Measurements from ENCODE around the gene TMED1. TPM values are rescaled to one million over a fixed set of nuclear protein-coding genes. Genes with fewer than 3 reads are reported as not detected.

TMED1 gene
- total RNA-seq, 2 donors from 2014 or later, result 15.2 to 24.1 TPM

DNA sequence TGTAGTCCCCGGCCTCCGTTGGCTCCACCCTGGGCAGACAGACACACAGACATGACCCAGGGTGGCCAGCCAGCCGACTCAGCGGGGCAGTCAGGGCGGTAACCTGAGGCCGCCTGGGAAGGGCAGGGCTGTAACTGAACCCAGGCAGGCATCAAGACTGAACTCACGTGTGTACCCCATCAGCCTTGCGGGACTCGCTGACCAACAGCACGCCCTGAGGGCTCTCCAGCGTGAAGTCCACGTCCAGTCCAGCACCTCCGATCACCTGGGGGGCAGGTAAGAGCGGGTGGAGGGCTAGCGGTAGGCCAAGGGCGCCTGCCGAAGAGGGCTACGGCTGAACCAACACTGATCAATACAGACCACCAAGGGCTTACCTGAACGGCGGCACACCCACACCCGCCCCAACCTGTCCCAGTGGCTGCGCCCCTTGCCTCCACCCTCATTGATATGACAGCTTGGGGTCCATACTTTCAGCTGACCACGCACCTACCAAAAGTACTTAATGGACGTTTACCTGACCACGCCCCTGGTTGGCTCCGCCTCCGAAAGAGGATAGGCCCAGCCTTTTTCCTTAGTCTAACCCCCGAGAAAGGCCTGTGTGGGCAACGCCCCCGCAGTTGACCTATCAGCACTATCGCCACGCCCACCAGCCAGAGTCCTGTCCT lies 791 bp downstream of the TMED1 start:
- DNase-seq (ENCODE audit: low spot score) (no peak), ATAC-seq (no peak)
- H3K4me1 Mint-ChIP-seq (ENCODE audit: low read depth in 2 of 2), result peaks cover 18 to 19% of the 10 kb centered on the region in 2 donors
- H3K27ac Mint-ChIP-seq, result peak overlapping the region; percentile 98 to 99
- no peaks in the 10 kb centered on the region for H3K27me3 Mint-ChIP-seq
- H3K9me3 Mint-ChIP-seq, result peaks cover 4% of the 10 kb centered on the region
- peaks cover 5% of the 10 kb centered on the region for H3K36me3 Mint-ChIP-seq
- H3K4me3 Mint-ChIP-seq, result peak overlapping the region; percentile 93

DNA sequence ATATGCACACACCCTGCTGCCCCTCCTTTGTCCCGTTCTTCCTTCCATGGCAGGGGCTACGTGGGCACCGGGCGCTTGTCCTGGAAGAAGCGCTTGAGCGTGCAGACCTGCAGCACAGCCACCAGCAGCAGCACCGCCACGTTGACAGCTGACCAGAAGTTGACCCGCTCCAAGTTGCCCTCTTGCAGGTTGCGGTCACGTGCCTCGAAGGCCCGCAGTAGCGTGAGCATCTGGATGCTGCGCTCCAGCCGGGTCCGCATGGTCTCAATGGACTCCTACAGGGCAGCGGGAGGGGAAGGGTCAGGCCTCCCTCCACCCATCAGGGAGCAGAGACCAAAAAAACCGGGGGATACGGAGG lies 3.1 kb downstream of the TMED1 start:
- H3K36me3 Mint-ChIP-seq, result peaks cover 5% of the 10 kb centered on the region

DNA sequence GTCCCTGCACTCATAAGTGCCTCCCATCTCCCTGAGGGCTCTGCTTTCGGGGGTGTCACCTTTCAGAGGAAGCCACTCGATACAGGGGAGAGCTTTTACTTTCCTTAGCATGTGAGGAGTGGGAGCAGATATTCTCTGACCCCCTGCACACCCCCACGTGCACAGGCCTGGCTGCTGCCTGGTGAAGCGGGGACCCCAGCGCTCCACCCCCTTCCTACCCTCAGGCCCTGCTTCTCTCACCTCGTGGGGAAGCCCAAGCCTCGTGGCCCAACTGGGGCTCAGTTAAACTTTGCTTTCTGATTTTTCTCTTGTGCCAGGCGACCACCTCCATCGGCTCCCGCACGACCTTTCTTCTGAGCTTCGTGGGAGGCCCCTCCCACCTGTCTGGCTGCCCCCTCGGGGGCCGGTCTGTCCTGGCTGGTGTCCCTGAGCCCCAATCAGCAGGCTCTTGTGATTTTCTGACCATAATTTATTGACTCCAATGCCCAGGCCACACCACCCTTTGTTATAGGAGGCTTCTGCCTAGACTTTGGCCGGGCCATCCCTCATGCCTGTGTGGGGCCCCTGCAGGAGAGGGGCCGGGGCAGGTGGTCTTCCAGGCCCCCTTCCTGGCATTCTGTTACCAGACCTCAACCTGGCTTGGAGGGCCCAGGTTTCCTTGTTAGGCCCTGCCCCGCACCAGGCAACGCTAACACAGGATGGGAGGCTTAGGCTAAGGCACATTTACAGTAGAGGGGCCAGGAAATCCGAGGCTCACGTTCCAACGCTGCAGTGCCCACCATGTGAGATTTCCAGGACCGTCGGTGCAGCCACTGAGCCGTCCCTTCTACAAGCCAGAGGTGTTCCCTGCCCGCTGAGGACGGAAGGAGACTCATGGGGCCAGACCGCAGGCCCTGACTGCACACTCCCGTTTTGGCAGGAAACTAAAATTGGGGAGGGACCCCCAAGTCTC lies 3.7 kb downstream of the TMED1 start:
- Mint-ChIP-seq H3K4me1 (ENCODE audit: low read depth in 2 of 2) (peaks cover 18 to 19% of the 10 kb centered on the region in 2 donors), H3K27ac (peak overlapping the region in 1 of 2 donors; percentile 35), H3K36me3 (peaks cover 5% of the 10 kb centered on the region)

More for the DNA sequence above, 3.1 kb downstream of the TMED1 start:
- peaks cover 18 to 19% of the 10 kb centered on the region in 2 donors for H3K4me1 Mint-ChIP-seq (ENCODE audit: low read depth in 2 of 2)
- H3K27me3 Mint-ChIP-seq, result no peaks in the 10 kb centered on the region
- DNase-seq (ENCODE audit: low spot score), result no peak
- H3K27ac Mint-ChIP-seq, result peak overlapping the region in 1 of 2 donors; percentile 35
- H3K4me3 Mint-ChIP-seq, result no peak overlapping the region
- no peak for ATAC-seq
- peaks cover 4% of the 10 kb centered on the region for H3K9me3 Mint-ChIP-seq

DNA sequence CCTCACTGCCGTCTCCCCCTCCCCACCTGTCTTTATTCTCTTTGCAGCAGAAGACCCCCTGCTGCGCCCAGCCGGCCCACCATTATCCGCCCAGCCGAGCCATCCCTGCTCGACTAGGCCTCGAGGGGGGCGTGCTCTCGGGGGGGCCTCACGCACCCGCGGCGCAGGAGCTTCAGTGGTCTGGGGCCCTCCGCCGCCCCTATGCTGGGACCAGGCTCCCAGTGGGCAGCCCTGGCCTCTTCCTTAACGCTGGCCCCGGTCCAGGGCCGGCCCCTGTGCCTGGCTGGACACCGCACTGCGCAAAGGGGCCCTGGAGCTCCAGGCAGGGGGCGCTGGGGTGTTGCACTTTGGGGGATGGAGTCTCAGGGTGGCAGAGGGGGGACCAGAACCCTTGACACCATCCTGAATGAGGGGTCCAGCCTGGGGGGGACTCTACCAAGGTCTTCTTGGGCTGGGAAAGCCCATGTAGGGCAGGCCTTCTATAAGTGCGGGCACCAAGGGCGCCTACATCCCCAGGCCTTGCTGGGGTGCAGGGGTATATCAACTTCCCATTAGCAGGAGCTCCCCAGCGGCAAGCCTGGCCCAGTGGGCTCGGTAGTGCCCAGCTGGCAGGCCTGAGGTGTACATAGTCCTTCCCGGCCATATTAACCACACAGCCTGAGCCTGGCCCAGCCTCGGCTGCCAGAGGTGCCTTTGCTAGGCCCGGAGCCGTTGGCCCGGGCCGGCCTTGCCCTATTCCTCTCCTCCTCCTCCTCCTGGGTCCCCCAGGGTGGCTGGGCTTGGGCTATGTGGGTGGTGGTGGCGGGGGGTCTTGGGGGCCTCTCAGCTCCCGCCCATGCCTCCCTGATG lies 4.9 kb downstream of the TMED1 start:
- Mint-ChIP-seq H3K36me3 (peaks cover 5% of the 10 kb centered on the region), H3K4me1 (ENCODE audit: low read depth in 2 of 2) (peaks cover 8 to 9% of the 10 kb centered on the region in 2 donors), H3K9me3 (peaks cover 4% of the 10 kb centered on the region), H3K27me3 (no peaks in the 10 kb centered on the region), H3K27ac (no peak overlapping the region), H3K4me3 (no peak overlapping the region)
- DNase-seq (ENCODE audit: low spot score), result no peak
- no peak for ATAC-seq

More for the DNA sequence above, 3.7 kb downstream of the TMED1 start:
- Mint-ChIP-seq H3K27me3 (no peaks in the 10 kb centered on the region), H3K4me3 (no peak overlapping the region), H3K9me3 (peaks cover 4% of the 10 kb centered on the region)
- no peak for ATAC-seq
- DNase-seq (ENCODE audit: low spot score), result no peak

DNA sequence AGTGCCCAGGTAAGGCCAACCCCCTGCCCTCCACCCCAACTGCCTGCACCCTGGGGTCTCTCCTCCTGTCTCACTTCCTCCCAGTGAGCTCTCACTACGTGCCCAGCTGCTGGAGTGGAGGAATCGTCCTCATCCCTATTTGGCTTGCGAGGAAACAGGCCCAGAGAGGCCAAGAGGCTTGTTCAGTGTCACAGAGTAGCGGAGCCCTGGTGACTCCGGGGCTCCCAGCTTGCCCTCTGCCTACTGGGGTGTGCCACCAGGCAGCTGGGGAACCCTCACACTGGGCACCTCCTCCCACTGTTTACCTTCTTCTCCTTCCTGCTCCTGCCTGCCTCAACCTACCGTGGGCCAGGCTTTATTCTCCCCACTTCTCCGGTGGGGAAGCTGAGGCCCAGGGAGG lies 5.6 kb downstream of the TMED1 start:
- H3K4me3 Mint-ChIP-seq, result no peak overlapping the region
- no peak for ATAC-seq
- DNase-seq (ENCODE audit: low spot score), result no peak
- peak overlapping the region in 1 of 2 donors; percentile 10 for H3K27ac Mint-ChIP-seq
- H3K27me3 Mint-ChIP-seq, result no peaks in the 10 kb centered on the region
- H3K36me3 Mint-ChIP-seq, result peaks cover 1% of the 10 kb centered on the region
- peaks cover under 1% of the 10 kb centered on the region for H3K9me3 Mint-ChIP-seq
- peaks cover 1% of the 10 kb centered on the region in 2 donors for H3K4me1 Mint-ChIP-seq (ENCODE audit: low read depth in 2 of 2)

DNA sequence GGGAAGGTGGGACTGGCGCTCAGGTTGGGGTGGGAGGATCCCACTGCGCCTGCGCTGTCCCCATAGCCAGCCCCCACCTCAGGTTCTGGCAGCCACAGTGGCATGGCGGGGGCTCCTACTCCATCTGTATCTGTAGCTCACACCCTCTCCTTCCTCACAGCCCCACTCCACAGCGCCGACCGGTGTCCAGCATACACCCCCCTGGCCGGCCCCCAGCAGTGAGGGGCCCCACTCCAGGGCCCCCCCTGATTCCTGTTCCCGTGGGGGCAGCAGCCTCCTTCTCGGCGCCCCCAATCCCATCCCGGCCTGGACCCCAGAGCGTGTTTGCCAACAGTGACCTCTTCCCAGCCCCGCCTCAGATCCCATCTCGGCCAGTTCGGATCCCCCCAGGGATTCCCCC lies 6.0 kb downstream of the TMED1 start:
- Mint-ChIP-seq H3K36me3 (no peaks in the 10 kb centered on the region), H3K4me1 (ENCODE audit: low read depth in 2 of 2) (no peaks in the 10 kb centered on the region), H3K27me3 (no peaks in the 10 kb centered on the region), H3K27ac (peak overlapping the region in 1 of 2 donors; percentile 10), H3K9me3 (no peaks in the 10 kb centered on the region), H3K4me3 (no peak overlapping the region)
- DNase-seq (ENCODE audit: low spot score), result no peak
- ATAC-seq, result no peak

DNA sequence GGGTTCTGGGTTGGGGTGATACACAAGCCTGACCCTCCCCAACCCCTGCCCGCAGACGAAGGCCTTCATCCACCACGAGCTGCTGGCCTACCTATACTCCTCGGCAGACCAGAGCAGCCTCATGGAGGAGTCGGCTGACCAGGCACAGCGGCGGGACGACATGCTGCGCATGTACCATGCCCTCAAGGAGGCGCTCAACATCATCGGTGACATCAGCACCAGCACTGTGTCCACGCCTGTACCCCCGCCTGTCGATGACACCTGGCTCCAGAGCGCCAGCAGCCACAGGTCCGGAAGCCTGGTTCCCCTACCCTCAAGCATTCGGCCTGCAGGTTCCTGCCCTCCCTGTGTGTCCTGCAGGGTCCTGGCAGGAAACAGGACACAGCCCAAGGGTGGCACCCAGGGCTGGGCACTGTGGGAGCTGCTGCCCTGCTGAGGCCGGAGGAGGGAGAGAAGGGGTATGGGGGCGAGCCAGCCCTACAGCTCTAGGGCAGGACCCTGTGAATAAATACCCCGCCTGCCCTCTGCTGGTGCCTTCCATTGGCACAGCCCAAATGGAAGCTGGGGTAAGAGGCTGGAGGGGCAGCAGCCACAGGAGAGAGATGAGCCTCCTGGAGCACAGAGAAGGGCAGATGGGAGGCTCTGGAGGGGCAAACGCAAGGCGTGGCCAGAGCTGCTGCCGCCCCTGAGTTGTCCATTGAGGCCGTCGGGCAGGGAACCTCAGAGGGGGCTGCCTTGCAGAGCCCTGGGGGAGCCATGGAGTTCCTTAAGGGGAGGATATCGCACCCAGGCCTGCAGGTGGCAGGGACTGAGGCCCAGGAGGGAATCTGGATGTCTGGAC lies 6.8 kb downstream of the TMED1 start:
- H3K4me1 Mint-ChIP-seq (ENCODE audit: low read depth in 2 of 2), result no peaks in the 10 kb centered on the region
- ATAC-seq (peak; percentile 32 to 34), DNase-seq (ENCODE audit: low spot score) (no peak)
- H3K27ac Mint-ChIP-seq, result peak overlapping the region in 1 of 2 donors; percentile 64
- H3K9me3 Mint-ChIP-seq, result no peaks in the 10 kb centered on the region
- H3K4me3 Mint-ChIP-seq, result no peak overlapping the region
- H3K36me3 Mint-ChIP-seq, result no peaks in the 10 kb centered on the region
- H3K27me3 Mint-ChIP-seq, result no peaks in the 10 kb centered on the region

DNA sequence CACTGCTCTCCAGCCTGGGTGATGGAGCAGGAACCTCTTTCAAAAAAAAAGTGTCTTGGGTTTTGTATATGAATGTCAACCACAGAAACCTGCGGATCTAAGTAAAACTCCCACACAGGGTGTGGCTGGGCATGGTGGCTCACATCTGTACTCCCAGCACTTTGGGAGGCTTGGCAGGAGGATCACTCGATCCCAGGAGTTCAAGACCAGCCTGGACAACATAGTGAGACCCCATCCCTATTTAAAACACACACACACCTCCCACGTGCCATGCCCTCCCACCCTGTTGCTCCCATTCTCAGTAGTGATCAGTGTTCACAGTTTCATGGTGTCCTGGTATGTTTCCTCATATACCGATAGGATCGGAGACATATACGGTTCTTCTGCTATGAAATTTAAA lies 9.2 kb downstream of the TMED1 start:
- ATAC-seq (no peak), DNase-seq (ENCODE audit: low spot score) (no peak)
- no peak overlapping the region for H3K4me3 Mint-ChIP-seq
- no peaks in the 10 kb centered on the region for H3K27me3 Mint-ChIP-seq
- no peaks in the 10 kb centered on the region for H3K4me1 Mint-ChIP-seq (ENCODE audit: low read depth in 2 of 2)
- no peaks in the 10 kb centered on the region for H3K9me3 Mint-ChIP-seq
- H3K36me3 Mint-ChIP-seq, result no peaks in the 10 kb centered on the region
- H3K27ac Mint-ChIP-seq, result no peak overlapping the region

DNA sequence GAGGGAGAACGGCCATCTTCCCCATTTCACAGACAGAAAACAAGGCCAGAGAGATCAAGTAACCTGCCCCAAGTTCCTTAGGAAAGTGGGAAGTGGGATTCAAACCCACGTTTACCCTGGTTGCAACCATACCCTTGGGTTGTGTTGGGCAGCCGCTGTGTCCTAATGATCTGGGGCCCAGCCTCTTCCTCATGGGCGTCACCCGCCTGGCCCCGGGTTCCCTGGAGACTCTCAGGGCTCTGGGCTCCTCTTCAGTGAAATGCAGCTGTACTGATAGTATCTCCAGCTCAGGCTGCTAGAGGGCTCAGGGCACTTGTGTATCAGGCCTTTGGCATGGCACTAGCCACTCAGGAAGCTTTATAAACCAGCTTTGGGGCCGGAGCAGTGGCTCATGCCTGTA lies 9.8 kb downstream of the TMED1 start:
- no peaks in the 10 kb centered on the region for H3K9me3 Mint-ChIP-seq
- no peak for DNase-seq (ENCODE audit: low spot score)
- no peaks in the 10 kb centered on the region for H3K27me3 Mint-ChIP-seq
- peak overlapping the region in 1 of 2 donors; percentile 61 for H3K27ac Mint-ChIP-seq
- no peak overlapping the region for H3K4me3 Mint-ChIP-seq
- no peaks in the 10 kb centered on the region for H3K36me3 Mint-ChIP-seq
- ATAC-seq, result no peak
- H3K4me1 Mint-ChIP-seq (ENCODE audit: low read depth in 2 of 2), result no peaks in the 10 kb centered on the region

DNA sequence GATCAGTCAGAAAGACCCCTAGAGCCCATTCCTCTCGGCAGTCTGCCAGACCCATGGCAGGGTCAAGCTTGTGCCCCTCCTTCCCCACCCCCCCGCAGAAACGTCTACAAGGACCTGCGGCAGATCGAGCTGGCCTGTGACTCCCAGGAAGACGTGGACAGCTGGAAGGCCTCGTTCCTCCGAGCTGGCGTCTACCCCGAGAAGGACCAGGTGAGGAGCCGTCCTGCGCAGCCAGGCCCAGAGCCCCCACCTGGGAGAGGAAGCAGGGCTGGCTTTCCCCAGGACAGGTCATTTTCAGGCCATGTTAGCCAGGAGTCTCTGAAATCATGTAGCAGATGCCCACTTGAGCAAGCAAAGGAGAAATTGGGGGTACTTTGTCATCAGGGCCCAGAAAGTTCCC lies 12.3 kb downstream of the TMED1 start:
- DNase-seq (ENCODE audit: low spot score) (peak; percentile 54), ATAC-seq (no peak)
- H3K36me3 Mint-ChIP-seq, result peaks cover 7% of the 10 kb centered on the region
- no peaks in the 10 kb centered on the region for H3K9me3 Mint-ChIP-seq
- H3K27me3 Mint-ChIP-seq, result no peaks in the 10 kb centered on the region
- H3K4me3 Mint-ChIP-seq, result no peak overlapping the region
- H3K27ac Mint-ChIP-seq, result peak overlapping the region in 1 of 2 donors; percentile 51
- H3K4me1 Mint-ChIP-seq (ENCODE audit: low read depth in 2 of 2), result peaks cover 18% of the 10 kb centered on the region in 2 donors

DNA sequence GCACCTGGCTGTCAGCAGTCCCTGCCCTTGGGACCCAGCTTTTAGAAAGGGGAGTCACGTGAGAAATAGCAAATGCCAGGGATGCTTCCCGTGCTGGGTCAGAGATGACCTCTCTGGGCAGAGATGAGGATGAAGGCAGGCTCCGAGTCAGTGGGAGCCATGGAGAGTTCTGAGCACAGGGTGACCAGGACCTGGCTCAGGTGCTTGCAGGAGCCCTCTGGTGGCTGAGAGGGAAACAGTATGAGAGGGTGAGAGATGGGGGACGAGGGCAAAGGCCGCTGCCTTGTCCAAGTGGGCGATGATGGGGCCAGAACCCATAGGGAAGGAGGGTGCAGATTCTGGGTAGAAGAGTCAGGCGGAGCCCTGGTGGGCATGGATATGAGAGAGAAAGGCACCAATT lies 15.8 kb downstream of the TMED1 start:
- peak overlapping the region; percentile 72 to 73 for H3K27ac Mint-ChIP-seq
- ATAC-seq (peak in 1 of 2 donors; percentile 15), DNase-seq (ENCODE audit: low spot score) (peak; percentile 31)
- peaks cover 21 to 22% of the 10 kb centered on the region in 2 donors for H3K4me1 Mint-ChIP-seq (ENCODE audit: low read depth in 2 of 2)
- no peaks in the 10 kb centered on the region for H3K27me3 Mint-ChIP-seq
- peak overlapping the region; percentile 34 for H3K4me3 Mint-ChIP-seq
- peaks cover 7% of the 10 kb centered on the region for H3K36me3 Mint-ChIP-seq
- no peaks in the 10 kb centered on the region for H3K9me3 Mint-ChIP-seq

DNA sequence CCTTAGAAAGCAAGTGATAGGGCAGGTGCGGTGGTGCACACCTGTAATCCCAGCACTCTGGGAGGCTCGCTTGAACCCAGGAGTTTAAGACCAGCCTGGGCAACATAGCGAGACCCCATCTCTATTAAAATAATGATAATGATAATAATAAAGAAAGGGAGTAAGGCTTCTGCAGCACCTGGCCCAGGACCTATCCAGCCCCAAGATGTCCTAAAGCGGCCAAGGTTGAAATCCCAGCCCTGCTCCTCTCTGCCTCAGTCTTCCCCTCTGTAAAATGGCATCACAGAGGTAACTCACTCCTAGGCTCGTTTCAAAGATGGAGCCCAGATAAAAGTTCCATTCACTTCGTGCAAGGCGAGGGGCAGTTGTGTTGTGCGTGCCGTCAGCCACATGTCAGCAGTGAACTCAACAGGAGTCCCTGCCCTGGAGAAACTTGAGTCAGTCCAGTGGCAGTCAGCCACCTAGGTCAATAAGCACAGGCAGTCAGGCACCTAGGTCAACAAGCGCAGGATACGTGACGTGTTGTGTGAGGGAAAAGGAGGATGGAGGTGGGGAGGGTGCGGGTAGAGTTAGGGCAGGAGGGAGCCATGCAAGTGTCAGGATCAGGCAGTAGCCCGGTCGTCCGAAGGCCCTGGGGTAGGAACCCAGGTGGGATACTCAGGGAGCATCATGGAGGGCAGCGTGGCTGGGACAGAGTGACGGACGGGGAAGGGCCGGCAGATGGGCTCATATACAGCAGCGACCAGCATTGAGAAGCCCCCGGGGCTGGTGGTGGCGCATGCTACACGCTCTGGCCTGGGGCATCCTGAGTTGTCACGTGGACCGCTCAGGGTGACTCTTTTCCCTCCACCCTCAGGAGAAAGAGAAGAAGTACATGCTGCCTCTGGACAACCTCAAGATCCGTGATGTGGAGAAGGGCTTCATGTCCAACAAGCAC lies 16.6 kb downstream of the TMED1 start:
- Mint-ChIP-seq H3K9me3 (peaks cover 3% of the 10 kb centered on the region), H3K4me1 (ENCODE audit: low read depth in 2 of 2) (peaks cover 29 to 30% of the 10 kb centered on the region in 2 donors), H3K4me3 (no peak overlapping the region), H3K27ac (peak overlapping the region; percentile 72 to 73), H3K27me3 (no peaks in the 10 kb centered on the region), H3K36me3 (peaks cover 14% of the 10 kb centered on the region)
- no peak for DNase-seq (ENCODE audit: low spot score)
- no peak for ATAC-seq
